HG02970 (cell line): Measurements from ENCODE around the gene TMEM151A.
"Not testable (repeated sequence)": the region's sequence is repeated elsewhere in the genome, so short reads cannot be mapped to it uniquely, and the experiment has no call there.

Source experiments
- ATAC-seq: cut with Tn5 transposase; IDR thresholded peaks from one replicate; pipeline ENCODE4 v1.9.1; 2021; ENCODE audit warnings: mild to moderate bottlenecking, moderate library complexity, moderate number of reproducible peaks; ENCODE audit not compliant: unreplicated experiment, low FRiP score

The TMEM151A gene

DNA sequence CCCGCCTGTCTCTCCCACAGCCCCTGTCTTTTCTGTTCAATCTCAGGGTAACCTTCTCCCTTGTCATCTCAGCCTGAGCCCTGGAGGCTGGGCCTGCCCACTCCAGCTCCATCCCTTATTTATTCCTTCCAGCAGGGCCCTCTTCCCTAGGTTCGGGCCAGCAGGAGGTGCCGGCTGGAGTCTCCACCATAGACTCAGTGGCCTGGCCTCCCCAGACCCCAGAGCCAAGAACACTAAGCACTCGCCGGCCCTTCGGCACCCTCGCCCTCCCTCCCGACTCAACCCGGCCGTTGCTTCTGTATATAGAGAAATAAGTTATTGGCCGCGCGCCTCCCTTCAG lies 24.7 kb upstream of the TMEM151A start:
- ATAC-seq = no peak

- peak; percentile 43 for ATAC-seq
Measured at GRCh38 chr11:66267379-66268243, 24.1 kb upstream of the TMEM151A start.

DNA sequence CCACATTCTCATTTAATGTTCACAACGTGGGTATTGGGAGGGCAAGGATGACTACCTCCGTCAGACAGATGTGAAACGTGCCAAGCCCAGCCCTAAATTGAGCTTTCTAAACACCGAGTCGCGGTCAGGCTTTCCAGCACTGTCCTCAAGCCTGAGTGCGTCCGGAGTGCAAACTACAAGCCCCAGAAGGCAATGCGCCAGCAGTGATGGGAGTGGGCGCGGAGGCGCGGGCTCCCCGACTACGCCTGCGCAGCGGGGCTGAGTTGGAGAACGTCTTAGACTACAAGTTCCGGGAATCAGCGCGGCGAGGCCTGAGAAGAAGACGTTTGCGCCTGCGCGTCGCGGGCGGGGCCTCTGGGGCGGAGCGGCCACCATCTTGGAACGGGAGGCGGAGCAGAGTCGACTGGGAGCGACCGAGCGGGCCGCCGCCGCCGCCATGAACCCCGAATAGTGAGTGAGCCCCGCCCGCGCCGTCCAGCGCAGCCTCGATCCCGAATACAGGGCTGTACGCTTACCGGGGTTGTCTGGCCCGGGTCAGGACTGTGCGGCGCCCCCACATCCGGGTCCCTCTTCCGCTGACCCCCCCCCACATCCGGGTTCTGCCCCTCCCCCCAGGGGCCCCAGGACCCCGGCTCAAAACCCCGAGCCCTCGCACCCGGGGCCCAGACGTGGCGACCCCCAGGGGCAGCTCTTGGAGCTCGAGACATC lies 23.3 kb upstream of the TMEM151A start, which contains the start of gene RAB1B:
RAB1B (plus strand) TSS at position 396 of the 708 bp plus-strand sequence; CDS start at position 437, 41 bp downstream.
- peak; percentile 85 for ATAC-seq

DNA sequence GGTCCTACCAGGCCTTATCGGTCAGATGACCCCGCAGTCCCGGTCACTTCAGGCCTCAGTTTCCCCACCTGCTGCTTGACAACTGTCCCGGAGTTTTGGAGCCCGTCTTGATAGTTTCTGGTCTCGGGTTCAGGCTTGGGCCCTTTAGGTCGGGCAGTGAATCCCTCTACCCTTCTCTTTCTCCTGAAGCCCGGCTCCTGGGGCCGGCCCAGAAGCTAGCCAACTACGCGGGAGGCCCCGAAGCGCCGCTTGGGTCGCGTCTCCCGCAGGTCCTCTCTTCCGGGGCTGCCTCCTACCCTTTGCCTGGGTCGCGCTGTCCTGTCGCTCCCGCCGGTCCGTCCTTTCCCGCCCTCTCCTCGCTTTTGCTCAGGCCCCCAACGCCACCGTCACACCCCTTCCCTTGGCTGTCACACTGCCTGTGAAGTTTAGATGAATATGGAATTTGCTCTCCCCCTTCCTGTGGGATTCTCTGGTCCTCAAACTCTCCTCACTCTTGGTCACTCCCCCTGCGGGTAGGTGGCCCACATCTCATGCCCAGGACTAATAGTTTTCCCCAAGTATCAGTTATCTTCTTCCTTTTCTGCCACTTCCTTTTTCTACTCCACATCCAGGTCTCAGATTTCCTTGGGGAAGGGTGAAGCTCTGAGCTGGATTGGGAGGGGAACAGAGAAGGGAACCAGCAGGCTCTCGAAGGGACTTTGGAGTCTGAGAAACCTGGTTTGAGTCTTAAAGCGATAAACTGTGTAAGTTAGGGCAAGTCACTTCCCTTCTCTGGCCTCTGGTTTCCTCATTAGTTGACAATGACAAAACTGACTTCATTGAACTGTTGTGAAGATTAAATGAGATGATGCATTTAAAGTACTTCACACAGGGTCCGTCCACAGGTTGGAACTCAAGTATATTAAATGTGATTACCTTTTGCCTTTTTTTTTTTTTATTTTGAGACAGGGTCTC lies 22.5 kb upstream of the TMEM151A start:
- no peak for ATAC-seq

DNA sequence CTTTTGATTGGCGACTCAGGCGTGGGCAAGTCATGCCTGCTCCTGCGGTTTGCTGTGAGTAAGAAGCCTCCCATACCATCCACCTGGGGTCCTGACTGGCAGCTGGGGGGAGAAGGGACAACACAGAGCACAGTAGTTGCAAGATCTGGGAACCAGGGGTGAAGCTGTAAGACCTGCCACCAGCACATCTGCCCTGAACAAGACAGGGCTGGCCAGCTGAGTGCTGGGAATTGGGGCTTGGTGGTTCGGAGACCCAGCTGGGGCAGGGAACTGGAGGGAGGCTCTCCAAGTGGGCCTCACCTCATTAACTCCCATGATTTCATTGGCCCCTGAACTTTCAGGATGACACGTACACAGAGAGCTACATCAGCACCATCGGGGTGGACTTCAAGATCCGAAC lies 19.9 kb upstream of the TMEM151A start:
- ATAC-seq = no peak

DNA sequence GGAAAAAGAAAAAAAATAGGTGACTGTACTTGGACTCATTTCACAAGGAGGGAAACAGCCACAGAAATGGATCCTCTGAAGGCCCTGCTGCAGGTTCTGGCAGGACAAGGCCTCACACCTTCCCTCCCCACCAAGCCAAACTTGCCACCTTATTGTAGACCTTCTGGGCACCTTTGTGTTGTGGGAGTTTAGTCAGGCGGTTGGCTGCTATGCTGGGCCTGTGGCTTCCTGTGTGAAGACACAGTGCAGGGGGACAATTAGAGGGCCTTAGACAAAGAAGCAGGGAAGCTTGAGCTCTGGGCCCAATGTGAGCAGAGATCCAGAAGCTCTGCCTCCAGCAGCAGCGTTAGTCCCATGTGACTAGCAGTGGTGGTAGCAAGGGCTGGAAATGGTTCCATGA lies 19.1 kb upstream of the TMEM151A start:
- ATAC-seq = no peak

GRCh38 chr11:66274219-66274618 lies 17.5 kb upstream of the TMEM151A start:
- no peak for ATAC-seq

- no peak for ATAC-seq
Measured at GRCh38 chr11:66275396-66275795, 16.3 kb upstream of the TMEM151A start.

- no peak for ATAC-seq
Measured at GRCh38 chr11:66275984-66276612, 15.6 kb upstream of the TMEM151A start.

DNA sequence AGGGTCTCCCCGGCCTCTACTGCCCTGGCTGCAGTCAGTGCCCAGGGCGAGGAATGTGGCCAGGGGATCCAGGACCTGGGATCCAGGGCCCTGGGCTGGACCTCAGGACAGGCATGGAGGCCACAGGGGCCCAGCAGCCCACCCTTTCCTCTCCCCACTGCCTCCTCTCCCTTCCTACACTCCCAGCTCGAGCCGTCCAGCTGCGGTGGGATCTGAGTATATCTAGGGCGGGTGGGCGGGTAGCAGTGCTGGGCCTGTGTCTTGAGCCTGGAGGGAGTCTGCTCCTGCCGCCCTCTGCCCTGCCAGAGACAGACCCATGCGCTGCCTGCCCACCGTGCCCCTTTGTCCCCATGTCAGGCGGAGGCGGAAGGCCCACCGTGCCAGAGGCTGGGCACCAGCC lies 15.1 kb upstream of the TMEM151A start:
- not testable (repeated sequence) for ATAC-seq

DNA sequence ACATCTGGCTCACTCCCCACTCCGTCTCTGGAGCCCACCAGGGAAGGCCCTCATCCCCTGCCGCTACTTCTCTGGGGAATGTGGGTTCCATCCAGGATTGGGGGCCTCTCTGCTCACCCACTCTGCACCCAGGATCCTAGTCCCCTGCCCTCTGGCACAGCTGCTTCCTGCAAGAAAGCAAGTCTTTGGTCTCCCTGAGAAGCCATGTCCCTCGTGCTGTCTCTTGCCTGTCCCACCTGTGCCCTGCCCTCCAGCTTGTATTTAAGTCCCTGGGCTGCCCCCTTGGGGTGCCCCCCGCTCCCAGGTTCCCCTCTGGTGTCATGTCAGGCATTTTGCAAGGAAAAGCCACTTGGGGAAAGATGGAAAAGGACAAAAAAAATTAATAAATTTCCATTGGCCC lies 14.6 kb upstream of the TMEM151A start:
- ATAC-seq = not testable (repeated sequence)

GRCh38 chr11:66277471-66278362 lies 14.0 kb upstream of the TMEM151A start, which contains the start of gene CNIH2:
Gene CNIH2, plus strand, starts transcription at chr11:66278175. Its CDS starts 282 bp downstream, at chr11:66278457.
- ATAC-seq = no peak

- ATAC-seq = no peak
Measured at GRCh38 chr11:66278363-66279091, 13.2 kb upstream of the TMEM151A start.

DNA sequence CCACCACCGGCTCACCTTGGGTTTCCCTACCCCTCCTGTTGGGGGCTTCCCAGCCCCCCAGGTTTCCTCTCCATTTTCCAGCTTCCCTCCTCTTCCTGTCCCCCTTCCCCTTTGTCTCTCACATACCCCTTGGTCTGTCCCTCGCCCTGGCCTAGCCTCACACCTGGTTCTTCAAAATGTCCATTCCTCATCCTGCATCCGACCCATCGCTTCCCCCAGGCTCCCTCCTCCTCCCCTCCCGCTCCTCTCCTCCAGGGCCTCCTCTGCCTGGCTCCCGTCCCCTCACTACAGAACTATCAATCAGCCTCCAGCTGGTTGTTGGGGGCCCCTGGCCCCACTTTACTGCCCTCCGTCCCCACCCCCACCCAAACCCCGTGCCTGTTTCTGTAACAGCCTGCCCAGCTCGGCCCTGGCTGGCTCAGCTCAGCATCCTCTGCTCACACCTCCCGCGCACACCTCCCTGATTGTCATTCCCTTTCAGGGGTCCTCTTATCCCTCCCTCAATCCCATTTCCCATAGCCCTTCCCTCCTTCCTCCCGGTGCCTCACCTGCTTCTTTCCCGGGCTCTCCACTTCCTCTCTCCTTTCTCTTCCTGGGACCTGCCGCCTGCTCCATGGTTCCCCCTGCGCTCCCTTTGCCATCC lies 12.5 kb upstream of the TMEM151A start:
- no peak for ATAC-seq

- ATAC-seq = no peak
Measured at GRCh38 chr11:66280428-66280827, 11.3 kb upstream of the TMEM151A start.

- no peak for ATAC-seq
Measured at GRCh38 chr11:66281001-66281400, 10.7 kb upstream of the TMEM151A start.

DNA sequence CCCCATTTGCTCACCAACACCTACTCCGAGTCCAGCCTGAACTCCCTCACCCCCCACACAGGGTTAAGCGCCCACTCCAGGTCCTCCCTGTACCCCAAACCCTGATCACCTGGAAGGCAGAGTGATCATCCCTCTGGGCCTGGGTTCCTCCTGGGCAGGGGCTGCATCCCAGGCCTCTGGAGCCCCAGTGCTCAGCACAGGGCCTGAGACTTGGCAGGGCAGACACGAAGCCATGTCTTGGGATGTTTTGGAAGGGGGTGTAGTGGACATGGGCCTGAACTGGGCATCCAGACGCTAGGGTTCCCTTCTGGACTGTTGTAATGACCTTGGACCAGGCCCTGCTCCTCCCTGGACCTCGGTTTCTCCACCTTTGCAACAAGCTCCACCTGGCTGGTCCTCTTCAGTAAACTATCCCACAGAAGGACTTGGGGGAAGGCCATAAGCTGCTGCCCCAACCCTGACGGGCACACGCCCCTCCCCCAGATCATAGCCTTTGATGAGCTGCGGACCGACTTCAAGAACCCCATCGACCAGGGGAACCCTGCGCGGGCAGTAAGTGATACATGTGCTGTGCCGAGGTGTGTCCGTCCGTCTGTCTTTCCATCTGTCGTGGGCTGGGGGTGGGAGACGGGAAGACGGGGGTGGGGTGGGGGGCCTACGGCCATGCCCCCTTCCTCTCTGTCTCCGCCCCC lies 9.8 kb upstream of the TMEM151A start:
- ATAC-seq = no peak
